ENCODE results near the gene CEP55. TPM values are rescaled to one million over a fixed set of nuclear protein-coding genes. Genes with fewer than 3 reads are reported as not detected.
A peak's percentile ranks its signal among the peaks of the same experiment; 100 is the strongest.

Gene CEP55
- total RNA-seq, 4 donors from 2014 or later = 0.19 to 3.2 (median 0.32) TPM; not detected in 1

GRCh38 chr10:93488956-93489528 is 7.4 kb upstream of the CEP55 start:
- no peak for DNase-seq (ENCODE audit: low spot score)
- no peak for ATAC-seq (ENCODE audit: low FRiP score)
- TF ChIP-seq CTCF (IDR thresholded peaks at IDR 0.05) = no peak

GRCh38 chr10:93491602-93492121 is 4.8 kb upstream of the CEP55 start:
- no peak for TF ChIP-seq CTCF (IDR thresholded peaks at IDR 0.05)
- no peak for ATAC-seq (ENCODE audit: low FRiP score)

GRCh38 chr10:93493162-93493561 is 3.2 kb upstream of the CEP55 start:
- TF ChIP-seq CTCF (IDR thresholded peaks at IDR 0.05) = no peak
- ATAC-seq (ENCODE audit: low FRiP score) = no peak

More at GRCh38 chr10:93491602-93492121, 4.8 kb upstream of the CEP55 start:
- DNase-seq (ENCODE audit: low spot score) = no peak

GRCh38 chr10:93494494-93494893 is 1.9 kb upstream of the CEP55 start:
- no peak for ATAC-seq (ENCODE audit: low FRiP score)

More at GRCh38 chr10:93493162-93493561, 3.2 kb upstream of the CEP55 start:
- DNase-seq (ENCODE audit: low spot score) = no peak

GRCh38 chr10:93495654-93496321 is 624 bp upstream of the CEP55 start:
- DNase-seq (ENCODE audit: low spot score) (no peak), ATAC-seq (ENCODE audit: low FRiP score) (peak; percentile 59)
- TF ChIP-seq CTCF (IDR thresholded peaks at IDR 0.05) = no peak

More at GRCh38 chr10:93494494-93494893, 1.9 kb upstream of the CEP55 start:
- no peak for DNase-seq (ENCODE audit: low spot score)
- TF ChIP-seq CTCF (IDR thresholded peaks at IDR 0.05) = no peak

GRCh38 chr10:93498166-93498565 is 1.8 kb downstream of the CEP55 start:
- ATAC-seq (ENCODE audit: low FRiP score) = no peak
- DNase-seq (ENCODE audit: low spot score) = no peak
- no peak for TF ChIP-seq CTCF (IDR thresholded peaks at IDR 0.05)

GRCh38 chr10:93501650-93502049 is 5.2 kb downstream of the CEP55 start:
- DNase-seq (ENCODE audit: low spot score) (no peak), ATAC-seq (ENCODE audit: low FRiP score) (no peak)
- no peak for TF ChIP-seq CTCF (IDR thresholded peaks at IDR 0.05)
